Neural cell (in vitro differentiated cells): ENCODE results near the gene NELL2. TPM values are rescaled to one million over a fixed set of nuclear protein-coding genes. Genes with fewer than 3 reads are reported as not detected.

Source experiments
- H2AFZ ChIP-seq: fragments of 200-600, 300-800 bp; sonication (generic), shearing (Covaris generic); 2 replicates; pipeline ENCODE4 v1.6.0; 2014; ENCODE audit warnings: low read depth, mild to moderate bottlenecking, antibody characterized with exemption, low read length, moderate library complexity
- H3F3A ChIP-seq: fragments of 200-600 bp; shearing (Covaris generic); 2 replicates; pipeline ENCODE4 v1.6.1; 2016; ENCODE audit warnings: mild to moderate bottlenecking, moderate library complexity, mixed read lengths, antibody characterized with exemption, low read length; ENCODE audit not compliant: insufficient read depth, poor library complexity, severe bottlenecking
- H3K27ac ChIP-seq: fragments of 200-600, 300-800 bp; sonication (generic), shearing (Covaris generic); 2 replicates; pipeline ENCODE4 v1.5.1; 2014; ENCODE audit warnings: mild to moderate bottlenecking, low read length, moderate library complexity
- H3K27me3 ChIP-seq: fragments of 300-800, 200-600 bp; sonication (generic), shearing (Covaris generic); 2 replicates; pipeline ENCODE4 v1.6.0; 2014; ENCODE audit warnings: mild to moderate bottlenecking, low read depth, low read length, moderate library complexity; ENCODE audit not compliant: insufficient read depth
- H3K36me3 ChIP-seq: fragments of 300-800, 200-600 bp; sonication (generic), shearing (Covaris generic); 2 replicates; pipeline ENCODE4 v1.5.1; 2014; ENCODE audit warnings: mild to moderate bottlenecking, antibody characterized with exemption, low read length, moderate library complexity; ENCODE audit not compliant: insufficient read depth
- H3K4me2 ChIP-seq: fragments of 300-800, 200-600 bp; sonication (generic), shearing (Covaris generic); 2 replicates; pipeline ENCODE4 v1.6.0; 2014; ENCODE audit warnings: mild to moderate bottlenecking, low read length
- H3K4me3 ChIP-seq: fragments of 300-800, 200-600 bp; sonication (generic), shearing (Covaris generic); 2 replicates; pipeline ENCODE4 v1.5.1; 2014; ENCODE audit warnings: mild to moderate bottlenecking, low read length, moderate library complexity
- H3K79me2 ChIP-seq: fragments of 200-600 bp; shearing (Covaris generic); replicated peaks from 2 replicates; pipeline ENCODE4 v1.6.0; 2014; ENCODE audit warnings: mild to moderate bottlenecking, low read length, moderate library complexity; ENCODE audit not compliant: insufficient read depth
- H3K9ac ChIP-seq: fragments of 300-800, 200-600 bp; sonication (generic), shearing (Covaris generic); 2 replicates; pipeline ENCODE4 v1.6.1; 2016; ENCODE audit warnings: mild to moderate bottlenecking, low read length, mixed read lengths
- H3K9me2 ChIP-seq: fragments of 200-600 bp; shearing (Covaris generic); 2 replicates; pipeline ENCODE4 v1.6.1; 2016; ENCODE audit warnings: mild to moderate bottlenecking, low read length, mixed read lengths; ENCODE audit not compliant: insufficient read depth
- H3K9me3 ChIP-seq: fragments of 200-600, 300-800 bp; sonication (generic), shearing (Covaris generic); 2 replicates; pipeline ENCODE4 v1.6.1; 2016; ENCODE audit warnings: mild to moderate bottlenecking, mixed run types, low read length, moderate library complexity, mixed read lengths
- H4K20me1 ChIP-seq: fragments of 200-600 bp; shearing (Covaris generic); 2 replicates; pipeline ENCODE4 v1.6.1; 2016; ENCODE audit warnings: mild to moderate bottlenecking, mixed run types; ENCODE audit not compliant: insufficient read depth
- CTCF ChIP-seq: fragments of 450-650 bp; IDR thresholded peaks from 2 replicates; pipeline ENCODE4 v1.5.1; 2014; ENCODE audit warnings: antibody characterized with exemption, mild to moderate bottlenecking, moderate library complexity; ENCODE audit not compliant: poor library complexity, severe bottlenecking
- EP300 ChIP-seq: fragments of 450-650 bp; conservative IDR thresholded peaks from 2 replicates; pipeline ENCODE4 v1.6.1; 2014; ENCODE audit warnings: antibody characterized with exemption, mild to moderate bottlenecking, moderate library complexity; ENCODE audit not compliant: poor library complexity, severe bottlenecking
- EZH2 ChIP-seq: fragments of 200-600, 300-800 bp; shearing (Covaris generic), sonication (generic); IDR thresholded peaks from 2 replicates; pipeline ENCODE4 v1.6.1; 2014; ENCODE audit warnings: antibody characterized with exemption, low read length, borderline replicate concordance, mild to moderate bottlenecking; ENCODE audit not compliant: insufficient read depth, poor library complexity, severe bottlenecking
- MXI1 ChIP-seq: fragments of 450-650 bp; conservative IDR thresholded peaks from 2 replicates; pipeline ENCODE4 v1.6.1; 2014; ENCODE audit warnings: antibody characterized with exemption, mild to moderate bottlenecking; ENCODE audit not compliant: poor library complexity, severe bottlenecking
- POLR2AphosphoS5 ChIP-seq: IDR thresholded peaks from 2 replicates; pipeline ENCODE4 v1.6.1; 2012
- RAD21 ChIP-seq: fragments of 450-650 bp; conservative IDR thresholded peaks from 2 replicates; pipeline ENCODE4 v1.6.1; 2014; ENCODE audit warnings: antibody characterized with exemption, mild to moderate bottlenecking, moderate library complexity
- REST ChIP-seq: IDR thresholded peaks from 2 replicates; pipeline ENCODE4 v1.6.1; 2012; ENCODE audit warnings: borderline replicate concordance
- SMC3 ChIP-seq: fragments of 450-650 bp; conservative IDR thresholded peaks from 2 replicates; pipeline ENCODE4 v1.6.1; 2014; ENCODE audit warnings: antibody characterized with exemption, mild to moderate bottlenecking, moderate library complexity; ENCODE audit not compliant: poor library complexity
- TAF1 ChIP-seq: IDR thresholded peaks from 2 replicates; pipeline ENCODE4 v1.6.1; 2012; ENCODE audit warnings: low read depth
- polyA plus RNA-seq: library from polyadenylated mRNA; depleted of rRNA; stranded (reverse); fragments of >200 nt; gene quantifications from 2 replicates; pipeline ENCODE4 v1.2.3, GENCODE V29; 2014

Gene NELL2
- polyA plus RNA-seq, 1 donor from 2014 or later = 41.8 TPM

- H3K4me3 ChIP-seq = no peak overlapping the region
- no peaks in the 10 kb centered on the region for H4K20me1 ChIP-seq
- H3K9me2 ChIP-seq = no peaks in the 10 kb centered on the region
- H3K9ac ChIP-seq = no peak overlapping the region
- no peak overlapping the region for H2AFZ ChIP-seq
- no peaks in the 10 kb centered on the region for H3K36me3 ChIP-seq
- no peak overlapping the region for H3K27ac ChIP-seq
- no peaks in the 10 kb centered on the region for H3K9me3 ChIP-seq
- no peak overlapping the region for H3K4me2 ChIP-seq
- TF ChIP-seq EZH2 (no peak), EP300 (no peak), TAF1 (no peak), MXI1 (no peak), RAD21 (no peak), REST (no peak), POLR2AphosphoS5 (no peak), SMC3 (no peak), CTCF (no peak)
- no peaks in the 10 kb centered on the region for H3F3A ChIP-seq
- H3K79me2 ChIP-seq = peaks cover 6% of the 10 kb centered on the region
- H3K27me3 ChIP-seq = no peaks in the 10 kb centered on the region
Measured at GRCh38 chr12:44839785-44840184, 36.3 kb downstream of the NELL2 start.

GRCh38 chr12:44837114-44837755, 38.9 kb downstream of the NELL2 start:
- H3K9me2 ChIP-seq = no peaks in the 10 kb centered on the region
- no peak overlapping the region for H3K4me3 ChIP-seq
- H2AFZ ChIP-seq = no peak overlapping the region
- no peaks in the 10 kb centered on the region for H4K20me1 ChIP-seq
- H3K79me2 ChIP-seq = no peaks in the 10 kb centered on the region
- H3K27ac ChIP-seq = no peak overlapping the region
- H3K4me2 ChIP-seq = no peak overlapping the region
- no peaks in the 10 kb centered on the region for H3K27me3 ChIP-seq
- H3K36me3 ChIP-seq = no peaks in the 10 kb centered on the region
- H3K9ac ChIP-seq = no peak overlapping the region
- no peaks in the 10 kb centered on the region for H3K9me3 ChIP-seq
- TF ChIP-seq MXI1 (no peak), CTCF (no peak), EP300 (no peak), EZH2 (no peak), POLR2AphosphoS5 (no peak), TAF1 (no peak), RAD21 (no peak), REST (no peak)
- H3F3A ChIP-seq = no peaks in the 10 kb centered on the region
